CD4-positive, alpha-beta T cell treated with Interleukin-17A for 4 hours (primary cell): ENCODE results near the gene LMNA.
"Not testable (repeated sequence)": the region's sequence is repeated elsewhere in the genome, so short reads cannot be mapped to it uniquely, and the experiment has no call there.

ENCODE experiments used
- DNase-seq: peaks from one replicate; pipeline ENCODE4 v3.0.0-alpha.2; 2020; ENCODE audit warnings: mixed read lengths

Gene LMNA

GRCh38 chr1:156114101-156114918 is at the start of gene LMNA:
Gene LMNA, plus strand, starts transcription at chr1:156114711. Its CDS starts 208 bp downstream, at chr1:156114919.
- DNase-seq = peak; percentile 87

DNA sequence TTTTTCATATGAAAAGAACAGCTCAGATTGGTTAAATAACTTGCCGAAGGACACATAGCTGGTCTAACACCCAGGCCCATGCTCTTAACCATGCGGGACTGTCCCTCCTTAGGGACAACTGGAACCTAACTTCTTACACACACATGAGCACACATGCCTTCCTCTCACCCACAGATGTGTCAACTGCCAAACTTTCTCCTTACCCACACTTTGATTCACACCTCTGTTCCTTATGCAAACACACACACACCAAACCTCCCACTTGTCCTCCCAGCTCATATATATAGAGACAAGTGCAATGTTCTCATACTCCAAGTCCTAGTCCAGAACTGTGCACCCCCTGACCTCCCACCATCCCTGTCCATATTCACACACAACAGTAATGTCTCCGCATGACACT is 49.3 kb upstream of the LMNA start:
- DNase-seq = no peak

DNA sequence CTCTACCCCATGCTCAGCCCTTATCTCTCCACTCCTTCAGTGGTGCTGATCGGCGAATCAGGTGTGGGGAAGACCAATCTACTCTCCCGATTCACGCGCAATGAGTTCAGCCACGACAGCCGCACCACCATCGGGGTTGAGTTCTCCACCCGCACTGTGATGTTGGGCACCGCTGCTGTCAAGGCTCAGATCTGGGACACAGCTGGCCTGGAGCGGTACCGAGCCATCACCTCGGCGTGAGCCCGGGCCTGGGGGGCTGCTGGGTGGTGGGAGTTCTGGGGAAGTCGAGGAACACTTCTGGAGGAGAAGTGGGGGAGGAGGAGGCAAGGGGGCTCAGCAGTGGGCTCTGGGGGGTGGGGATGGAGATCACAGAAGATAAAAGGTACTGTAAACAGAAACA is 48.6 kb upstream of the LMNA start:
- no peak for DNase-seq

DNA sequence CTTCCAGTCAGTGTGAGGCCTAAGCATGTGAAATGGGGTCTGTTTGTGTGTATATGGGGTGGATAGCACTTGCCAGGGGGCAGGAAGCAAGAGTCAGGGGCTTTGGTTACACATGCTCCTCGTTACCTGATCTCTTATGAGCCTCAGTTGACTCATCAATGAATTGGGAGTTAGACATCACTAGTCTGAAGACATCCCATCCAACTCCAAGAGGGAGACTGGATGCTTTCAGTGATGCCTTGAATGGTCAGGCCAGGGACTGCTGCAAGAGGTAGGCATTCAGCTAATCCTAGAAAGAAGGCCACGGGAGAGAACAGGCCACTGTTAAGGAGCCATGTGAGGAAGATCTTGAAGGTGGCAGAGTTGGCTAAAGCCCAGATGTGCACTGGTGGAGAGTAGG is 47.2 kb upstream of the LMNA start:
- DNase-seq = no peak

DNA sequence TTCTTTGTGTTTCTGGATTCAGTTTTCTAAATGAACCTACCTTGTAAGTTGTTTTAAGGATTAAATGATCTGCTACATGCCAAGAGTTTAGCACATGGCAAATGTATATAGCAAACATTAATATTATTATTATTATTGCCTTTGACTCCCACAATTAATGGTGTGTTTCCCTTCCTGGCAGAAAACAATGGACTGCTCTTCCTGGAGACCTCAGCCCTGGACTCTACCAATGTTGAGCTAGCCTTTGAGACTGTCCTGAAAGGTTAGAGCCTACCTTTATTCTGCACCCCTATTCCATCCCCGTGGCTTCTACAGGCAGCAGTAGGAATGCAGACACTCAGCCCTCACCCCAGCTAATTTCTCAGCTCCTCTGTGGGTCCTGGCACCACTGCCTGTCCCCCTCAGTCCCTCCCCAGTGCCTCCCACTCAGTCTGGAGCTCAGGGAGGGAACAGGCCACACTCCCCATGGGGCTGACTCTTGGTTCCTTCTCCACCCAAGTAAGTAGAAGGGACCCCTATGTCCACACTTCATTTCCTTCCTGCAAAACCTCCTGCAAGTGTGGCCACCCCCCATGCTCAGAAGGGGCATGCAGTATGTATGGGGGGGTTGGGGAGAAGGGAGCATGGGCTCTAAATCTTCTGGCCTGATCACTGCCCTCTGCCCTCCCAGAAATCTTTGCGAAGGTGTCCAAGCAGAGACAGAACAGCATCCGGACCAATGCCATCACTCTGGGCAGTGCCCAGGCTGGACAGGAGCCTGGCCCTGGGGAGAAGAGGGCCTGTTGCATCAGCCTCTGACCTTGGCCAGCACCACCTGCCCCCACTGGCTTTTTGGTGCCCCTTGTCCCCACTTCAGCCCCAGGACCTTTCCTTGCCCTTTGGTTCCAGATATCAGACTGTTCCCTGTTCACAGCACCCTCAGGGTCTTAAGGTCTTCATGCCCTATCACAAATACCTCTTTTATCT is 44.7 kb upstream of the LMNA start:
- DNase-seq = no peak

- no peak for DNase-seq
These were observed 44.0 kb upstream of the LMNA start for GRCh38 chr1:156070548-156070947.

DNA sequence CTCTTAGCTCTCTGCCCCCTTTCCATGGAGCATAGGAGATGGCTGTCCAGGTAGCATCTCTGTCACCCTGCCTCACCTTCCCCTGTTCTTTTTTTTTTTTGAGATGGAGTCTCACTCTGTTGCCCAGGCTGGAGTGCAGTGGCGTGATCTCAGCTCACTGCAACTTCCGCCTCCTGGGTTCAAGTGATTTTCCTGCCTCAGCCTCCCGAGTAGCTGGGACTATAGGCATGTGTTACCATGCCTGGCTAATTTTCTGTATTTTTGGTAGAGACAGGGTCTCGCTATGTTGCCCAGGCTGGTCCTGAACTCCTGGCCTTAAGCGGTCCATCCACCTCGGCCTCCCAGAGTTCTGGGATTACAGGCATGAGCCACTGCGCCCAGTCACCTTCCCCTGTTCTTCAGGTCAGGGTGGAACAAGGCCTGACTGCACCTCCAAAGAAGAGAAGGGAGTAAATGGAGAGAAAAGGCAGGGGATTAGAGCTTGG is 43.1 kb upstream of the LMNA start:
- not testable (repeated sequence) for DNase-seq

GRCh38 chr1:156072251-156072650 is 42.3 kb upstream of the LMNA start:
- DNase-seq = no peak

DNA sequence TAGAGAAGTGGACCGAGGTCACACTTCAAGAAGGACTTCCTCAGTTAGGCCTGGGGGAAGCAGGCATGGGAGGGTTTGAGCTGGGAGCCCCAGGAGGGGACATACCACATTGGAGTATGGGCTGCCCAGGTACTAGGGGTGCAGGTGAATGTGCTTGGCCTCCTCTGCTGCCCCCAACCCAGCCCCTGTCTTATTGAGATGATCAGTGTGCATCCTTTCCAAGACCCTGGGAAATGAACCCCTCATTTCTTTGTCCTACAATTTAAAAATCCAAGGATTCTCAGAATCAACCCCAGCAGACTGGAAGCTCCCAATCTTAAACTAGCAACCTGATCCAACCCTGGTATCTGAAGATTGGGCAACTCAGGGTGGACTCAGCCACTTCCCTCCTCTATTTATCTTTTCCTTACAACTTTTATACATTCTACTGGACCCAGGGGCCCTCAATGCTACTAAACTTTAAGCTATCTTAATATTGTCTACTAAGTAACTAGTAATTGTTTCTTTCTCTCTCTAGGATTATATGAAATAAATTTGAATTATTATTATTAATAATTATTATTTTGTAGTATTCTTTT is 41.3 kb upstream of the LMNA start:
- DNase-seq = no peak

DNA sequence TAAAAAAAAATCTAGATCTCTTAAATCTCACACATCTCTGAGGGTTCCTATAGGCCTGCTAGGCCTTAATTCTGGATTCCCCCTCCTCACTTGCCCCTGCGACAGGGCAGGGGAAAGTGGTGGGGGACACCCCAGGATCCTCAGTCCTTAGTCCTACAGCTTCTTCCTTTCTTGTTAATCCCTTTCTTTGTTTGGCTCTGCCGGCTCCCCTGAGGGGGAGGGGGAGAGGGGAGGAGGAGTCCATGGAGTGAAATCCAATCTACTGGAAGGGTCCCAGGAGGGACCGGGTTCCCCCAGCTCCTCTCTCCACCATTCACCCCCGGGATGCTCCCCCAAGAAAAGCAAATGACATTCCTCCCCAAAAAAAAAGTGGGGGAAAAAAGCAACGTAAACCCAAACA is 40.8 kb upstream of the LMNA start:
- no peak for DNase-seq

- no peak for DNase-seq
These were observed 39.9 kb upstream of the LMNA start for GRCh38 chr1:156074661-156075060.

- no peak for DNase-seq
These were observed 39.3 kb upstream of the LMNA start for GRCh38 chr1:156075162-156075561.

DNA sequence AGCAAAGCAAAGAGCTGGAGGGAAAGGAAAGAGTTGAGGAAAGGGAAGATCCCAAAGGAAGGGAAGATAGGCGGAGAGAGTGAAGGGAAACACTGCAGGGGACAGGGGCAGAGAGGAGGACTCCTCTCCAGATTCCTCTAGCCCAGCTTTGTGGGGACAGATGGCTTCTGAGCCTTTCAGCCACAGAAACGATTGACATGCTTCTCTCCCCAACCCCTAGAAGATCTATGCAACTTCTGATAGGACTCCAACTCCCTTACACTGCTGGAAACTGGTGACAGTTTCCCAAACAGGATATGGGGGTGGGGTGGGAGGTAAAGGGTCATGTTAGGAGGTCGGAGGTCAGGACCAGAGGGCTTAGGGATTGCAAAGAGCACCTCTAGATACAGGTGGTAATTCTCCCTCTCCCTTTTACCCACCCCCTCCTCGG is 38.7 kb upstream of the LMNA start:
- no peak for DNase-seq

DNA sequence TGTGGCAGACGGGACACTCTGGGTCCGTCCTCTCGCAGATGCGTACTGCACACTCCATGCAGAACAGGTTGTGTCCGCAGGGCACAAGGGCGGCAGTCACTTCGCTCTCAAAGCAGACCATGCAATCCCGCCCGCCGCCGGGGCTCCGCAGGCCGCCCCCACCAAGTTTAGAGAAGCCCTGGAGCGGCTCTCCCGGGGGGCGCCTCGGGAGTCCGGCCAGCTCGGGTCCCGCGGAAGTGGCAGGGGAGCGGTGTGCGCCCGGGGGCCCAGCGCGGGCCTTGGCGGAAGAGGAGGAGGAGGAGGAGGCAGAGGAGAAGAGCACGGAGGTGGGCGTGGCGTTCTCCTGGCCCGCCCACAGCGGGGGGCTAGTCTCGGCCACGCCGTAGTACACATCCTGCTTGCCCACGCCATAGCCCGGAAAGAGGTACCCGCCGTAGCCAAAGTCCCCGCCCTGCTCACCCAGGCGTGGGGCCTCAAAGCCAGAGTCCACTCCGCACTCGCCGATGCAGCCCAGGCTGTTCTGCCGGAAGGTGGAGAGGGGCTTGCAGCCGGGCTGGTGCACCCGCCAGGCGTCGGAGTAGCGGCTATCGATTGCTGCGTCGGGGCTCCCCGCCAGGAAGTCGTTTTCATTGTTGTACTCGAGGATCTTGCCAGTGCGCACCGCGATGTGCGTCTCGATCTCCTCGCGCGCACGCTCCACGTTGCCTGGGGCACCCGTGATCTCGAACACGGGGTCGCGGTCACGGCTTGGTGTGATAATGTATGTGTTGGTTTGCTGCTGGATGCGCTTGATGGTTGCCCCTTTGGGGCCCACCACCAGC is 37.7 kb upstream of the LMNA start:
- DNase-seq = no peak

GRCh38 chr1:156077430-156077760 is 37.1 kb upstream of the LMNA start:
- DNase-seq = no peak

- DNase-seq = no peak
These were observed 35.8 kb upstream of the LMNA start for GRCh38 chr1:156078728-156079127.

DNA sequence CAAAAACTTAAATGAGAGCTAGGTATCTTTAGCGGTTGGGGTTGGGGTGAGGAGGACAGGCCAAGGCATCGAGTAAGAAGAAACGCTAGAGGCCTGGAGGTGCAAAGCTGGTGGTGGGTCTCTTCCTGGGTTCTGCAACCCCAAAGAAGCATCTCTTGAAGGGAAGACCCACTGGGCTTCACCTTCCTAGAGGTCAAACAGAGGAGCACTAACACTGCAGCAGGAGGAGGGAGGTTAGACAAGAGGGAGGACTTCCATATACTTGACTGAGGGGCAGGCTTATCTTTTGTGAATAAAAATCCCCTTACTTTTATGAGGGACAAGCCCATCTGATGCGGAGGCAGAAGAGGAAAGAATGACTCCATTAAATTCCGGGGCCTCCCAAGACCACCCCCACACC is 34.7 kb upstream of the LMNA start:
- DNase-seq = no peak

DNA sequence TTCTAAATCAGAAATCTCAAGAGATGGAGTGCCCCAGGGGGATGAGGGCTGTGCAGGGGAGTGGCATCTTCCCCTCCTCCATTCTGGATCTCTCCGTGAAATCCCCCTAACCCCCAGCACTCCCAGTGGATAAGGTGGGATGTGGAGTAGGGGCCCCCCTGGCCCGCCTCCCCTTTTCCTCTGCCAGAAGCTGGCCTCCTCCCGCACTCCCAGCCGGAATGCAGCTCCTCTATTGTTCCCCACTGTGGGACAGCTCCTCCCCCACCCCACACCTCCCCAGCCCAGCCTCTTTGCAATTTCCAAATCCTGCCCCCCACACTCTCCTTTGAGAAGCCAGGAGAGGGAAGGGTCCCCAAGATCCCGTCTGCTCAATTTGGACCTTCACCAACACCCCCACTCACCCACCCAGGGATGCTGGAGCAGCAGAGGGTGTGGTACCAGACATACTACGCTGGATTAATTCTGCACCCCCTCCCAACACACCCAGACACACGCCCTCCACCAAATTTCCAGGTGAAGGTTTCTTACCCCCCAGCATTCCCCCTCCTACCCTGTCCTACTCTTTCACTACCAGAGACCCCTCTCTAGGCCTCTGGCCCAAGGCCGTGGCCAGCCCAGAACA is 34.2 kb upstream of the LMNA start:
- no peak for DNase-seq

GRCh38 chr1:156080863-156081179 is 33.7 kb upstream of the LMNA start:
- no peak for DNase-seq

DNA sequence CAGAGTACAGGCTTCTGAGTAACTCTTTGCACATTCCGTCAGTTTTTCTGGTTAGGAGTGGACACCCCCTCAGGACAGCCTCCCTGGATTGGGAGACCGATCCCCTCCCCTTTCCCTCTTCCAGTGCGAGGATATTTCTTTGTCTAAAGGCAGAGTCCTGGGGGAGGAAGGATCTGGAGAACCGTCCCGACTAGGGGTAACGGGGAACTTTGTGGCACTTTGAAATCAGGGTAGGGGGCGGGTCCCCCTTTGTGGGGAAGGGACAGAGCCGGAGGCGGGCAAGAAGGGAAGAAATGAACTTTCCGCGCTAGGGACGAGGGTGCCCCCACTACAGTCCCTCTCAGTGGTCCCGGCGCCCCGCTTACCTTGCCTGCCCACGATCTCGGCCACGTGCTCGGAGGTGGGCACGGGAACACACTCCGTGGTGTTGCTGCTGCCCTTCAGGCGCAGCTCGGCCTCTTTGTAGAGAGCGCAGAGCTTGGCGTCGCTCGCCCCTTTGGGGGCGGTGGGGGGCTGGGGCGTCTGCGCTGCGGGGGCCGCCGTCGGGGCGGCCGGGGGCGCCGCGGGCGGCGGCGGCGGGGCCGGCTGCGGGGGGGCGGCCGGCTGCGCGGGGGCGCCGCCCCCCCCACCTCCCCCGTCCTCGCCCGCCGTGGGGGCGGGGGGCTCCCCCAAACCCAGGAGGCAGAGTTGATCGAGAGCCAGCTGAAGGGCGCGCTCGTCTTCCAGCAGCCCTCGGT is 33.2 kb upstream of the LMNA start:
- no peak for DNase-seq

DNA sequence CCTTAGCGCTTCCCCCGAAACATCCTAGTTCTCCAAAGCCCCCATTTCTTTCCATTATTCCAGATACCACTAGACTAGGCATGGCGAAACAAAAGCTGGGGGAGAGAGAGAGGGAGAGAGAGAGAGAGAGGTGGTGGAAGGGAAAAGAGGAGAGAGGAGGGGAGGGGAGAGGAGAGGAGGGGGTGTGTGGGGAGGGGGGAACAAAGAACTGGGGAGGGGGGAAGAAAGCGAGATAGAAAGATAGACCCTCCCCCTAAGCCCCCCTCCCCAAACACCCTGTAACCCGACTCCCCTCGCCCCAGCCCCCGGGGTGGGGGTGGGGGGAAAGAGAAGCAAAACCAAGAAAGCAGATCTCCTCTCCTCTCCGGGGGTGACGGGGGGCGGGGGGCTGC is 32.6 kb upstream of the LMNA start:
- DNase-seq = no peak
